Activated naive CD4-positive, alpha-beta T cell treated with anti-CD3 and anti-CD28 coated beads, Interleukin-2, amount 50 U/mL, for 16 hours (primary cell): ENCODE results near the gene ZNRF2.

ENCODE experiments used
- DNase-seq: peaks from one replicate; pipeline ENCODE4 v3.0.0-alpha.2; 2020

The ZNRF2 gene

DNA sequence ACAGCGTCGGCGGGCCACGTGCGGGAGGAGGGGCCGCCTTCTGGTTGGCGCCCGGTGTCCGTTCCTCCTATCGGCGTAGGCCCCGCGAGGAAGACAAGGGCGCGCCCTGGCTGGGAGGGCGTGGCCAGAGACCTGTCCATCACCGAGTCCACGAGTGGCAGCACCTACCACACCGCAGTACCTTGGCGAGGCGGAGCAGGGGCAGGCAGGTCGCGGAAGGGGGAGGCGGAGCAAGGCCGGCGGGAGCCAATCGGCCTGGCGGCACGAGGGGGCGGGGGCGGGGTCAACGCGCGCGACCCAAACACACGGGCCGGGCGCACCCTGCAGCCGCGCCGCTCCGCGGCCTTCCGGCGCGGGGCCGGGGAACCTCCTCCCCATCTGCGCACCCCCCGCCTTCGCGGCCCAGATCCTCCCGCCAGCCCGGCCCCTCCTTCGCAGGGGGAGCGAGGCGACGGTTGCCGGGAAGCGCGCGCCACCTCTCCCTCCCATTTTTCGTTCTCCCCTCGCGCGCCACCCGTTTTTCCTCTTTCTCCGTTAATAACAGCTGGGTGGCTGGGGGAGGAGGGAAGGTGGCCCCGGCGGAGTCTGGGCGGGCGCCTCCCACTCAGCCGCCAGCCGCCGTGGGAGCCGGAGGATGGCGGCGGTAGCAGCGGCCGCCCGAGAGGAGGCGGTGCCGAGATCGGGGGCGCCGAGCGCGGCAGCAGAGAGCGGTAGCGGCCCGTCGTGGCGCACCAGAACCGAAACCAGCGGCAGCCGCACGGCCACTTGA is at the start of gene ZNRF2:
TSS of gene ZNRF2 (plus strand) at position 300 of the 769 bp plus-strand sequence. CDS start 761 bp downstream, outside the sequence.
- DNase-seq: peak; percentile 99

GRCh38 chr7:30237271-30237695 is 47.1 kb upstream of the ZNRF2 start:
- DNase-seq: no peak

- DNase-seq: no peak
Measured at GRCh38 chr7:30238721-30239441, 45.5 kb upstream of the ZNRF2 start.

DNA sequence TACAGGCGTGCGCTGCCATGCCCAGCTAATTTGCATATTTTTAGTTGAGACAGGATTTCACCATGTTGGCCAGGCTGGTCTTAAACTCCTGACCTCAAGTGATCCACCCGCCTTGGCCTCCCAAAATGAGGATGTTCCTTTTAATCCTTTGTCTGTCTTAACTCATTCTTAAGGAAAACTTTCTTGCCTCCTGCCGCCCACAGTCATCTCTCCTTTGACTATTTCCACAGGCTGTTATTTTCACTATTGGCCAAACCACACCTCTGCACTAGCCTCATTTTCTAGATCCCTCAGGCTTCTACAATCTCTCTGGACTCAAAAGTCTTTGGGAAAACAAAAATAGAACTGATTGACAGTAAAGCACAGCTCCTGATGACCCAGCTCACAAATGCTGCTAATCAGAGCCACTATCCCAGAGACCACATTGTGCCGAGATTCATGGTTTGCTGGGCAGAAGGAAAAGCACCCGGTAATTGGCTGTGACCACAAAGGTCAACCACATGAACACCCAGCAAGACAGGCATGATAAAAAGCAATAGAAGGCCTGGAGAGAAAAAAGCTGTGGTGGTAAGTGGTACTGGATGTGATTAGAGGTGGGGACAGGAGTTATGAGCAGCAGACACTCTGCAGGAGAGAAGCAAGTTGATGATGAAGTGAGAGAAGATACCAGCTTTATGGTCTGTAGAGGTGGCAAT is 44.1 kb upstream of the ZNRF2 start:
- no peak for DNase-seq

DNA sequence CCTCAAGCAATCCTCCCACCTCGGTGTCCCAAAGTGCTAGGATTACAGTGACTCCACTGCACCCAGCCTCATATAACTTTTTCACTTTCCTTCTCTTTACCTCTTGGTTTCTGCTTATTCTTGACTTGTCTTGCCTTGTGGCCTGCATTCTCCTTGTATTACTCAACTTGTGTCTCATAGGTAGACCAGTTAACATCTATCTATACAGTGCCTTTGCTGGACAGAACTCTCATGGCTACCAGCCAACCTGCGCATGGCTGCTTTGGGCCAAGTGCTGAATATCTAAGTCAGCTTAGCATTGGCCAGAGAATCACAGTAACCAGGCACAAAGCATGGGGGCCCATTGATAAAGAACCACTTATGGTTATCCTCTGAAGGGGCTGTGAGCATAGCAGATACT is 42.6 kb upstream of the ZNRF2 start:
- DNase-seq: no peak

GRCh38 chr7:30244340-30244739 is 40.1 kb upstream of the ZNRF2 start:
- no peak for DNase-seq

DNA sequence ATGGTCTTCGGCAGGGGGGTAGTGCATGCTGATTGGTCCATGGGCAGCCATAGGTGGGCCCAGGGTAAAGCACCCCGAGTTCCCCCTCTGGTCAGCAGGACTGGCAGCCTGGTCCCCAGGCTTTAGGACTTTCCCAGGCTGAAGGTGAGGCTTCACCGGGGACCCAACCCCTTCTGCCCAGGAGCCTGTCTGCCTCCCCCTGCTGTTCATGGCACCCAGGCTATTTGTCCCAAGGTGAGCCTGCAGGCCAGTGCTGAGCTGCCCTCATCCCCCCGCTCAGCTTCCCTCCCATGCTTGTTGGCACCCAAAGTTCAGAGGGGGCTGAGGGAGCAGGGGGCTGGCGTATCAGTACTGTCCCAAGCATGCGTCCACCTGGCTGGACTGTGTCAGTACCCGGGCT is 38.5 kb upstream of the ZNRF2 start:
- DNase-seq: no peak

- DNase-seq: no peak
Measured at GRCh38 chr7:30246392-30246791, 38.0 kb upstream of the ZNRF2 start.

- no peak for DNase-seq
Measured at GRCh38 chr7:30247541-30248401, 36.6 kb upstream of the ZNRF2 start.

DNA sequence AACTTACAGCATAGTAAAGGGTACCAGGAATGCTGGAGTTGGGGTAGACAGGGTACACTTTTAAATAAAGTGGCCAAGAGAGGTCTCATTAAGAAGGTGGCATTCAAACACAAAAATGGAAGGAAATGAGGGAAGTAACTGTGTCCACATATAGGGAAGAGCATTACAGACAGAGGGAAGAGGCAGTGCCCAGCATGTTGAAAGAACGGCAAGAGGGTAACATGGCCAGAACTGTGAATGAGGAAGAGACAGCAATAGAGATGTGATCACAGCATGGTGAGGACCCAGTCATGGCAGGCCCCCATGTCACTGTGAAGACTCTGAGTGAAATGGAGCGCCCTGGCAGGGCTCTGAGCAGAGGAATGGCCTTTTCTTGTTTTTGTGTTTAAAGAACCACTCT is 35.1 kb upstream of the ZNRF2 start:
- no peak for DNase-seq

- DNase-seq: no peak
Measured at GRCh38 chr7:30249986-30250774, 34.2 kb upstream of the ZNRF2 start.

GRCh38 chr7:30251708-30252329 is 32.6 kb upstream of the ZNRF2 start:
- no peak for DNase-seq

GRCh38 chr7:30252885-30253795 is 31.3 kb upstream of the ZNRF2 start:
- DNase-seq: no peak

- no peak for DNase-seq
Measured at GRCh38 chr7:30253796-30254165, 30.6 kb upstream of the ZNRF2 start.

- DNase-seq: no peak
Measured at GRCh38 chr7:30254248-30254647, 30.1 kb upstream of the ZNRF2 start.

- DNase-seq: no peak
Measured at GRCh38 chr7:30254717-30255063, 29.7 kb upstream of the ZNRF2 start.

GRCh38 chr7:30255064-30255769 is 29.2 kb upstream of the ZNRF2 start:
- no peak for DNase-seq

GRCh38 chr7:30256349-30256858 is 28.0 kb upstream of the ZNRF2 start:
- no peak for DNase-seq

DNA sequence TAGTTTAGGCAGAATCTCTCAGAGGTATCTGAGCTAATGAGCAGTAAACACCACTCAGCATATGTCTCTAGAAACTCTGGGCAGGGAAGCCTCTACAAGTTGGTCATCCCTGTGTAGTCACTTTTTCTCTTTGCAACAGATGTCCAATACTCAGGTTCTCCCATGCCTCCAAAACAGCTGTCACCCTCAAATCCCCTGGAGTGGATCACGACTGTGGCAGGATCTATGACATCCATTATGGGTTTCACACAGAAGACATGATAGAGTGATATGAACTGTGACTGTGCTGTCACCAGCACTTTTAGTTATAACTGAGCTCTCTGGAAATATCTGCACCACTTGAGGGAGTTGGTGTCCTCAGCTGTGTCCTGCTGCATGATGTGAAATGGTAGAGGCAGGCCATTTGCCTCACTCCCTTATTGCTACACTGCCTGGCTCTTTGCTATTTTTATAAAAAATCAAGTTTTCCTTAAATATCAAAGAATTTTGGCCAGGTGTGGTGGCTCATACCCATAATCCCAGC is 24.1 kb upstream of the ZNRF2 start:
- no peak for DNase-seq
